ENCODE measurements around the gene PMVK. TPM values are rescaled to one million over a fixed set of nuclear protein-coding genes. Genes with fewer than 3 reads are reported as not detected.

Gene PMVK
- total RNA-seq (2022; extraction: Qiagen RNA extraction; ENCODE audit: low read depth), result 35.1 to 45.6 TPM (median 42.4 TPM) in 5 replicates

DNA sequence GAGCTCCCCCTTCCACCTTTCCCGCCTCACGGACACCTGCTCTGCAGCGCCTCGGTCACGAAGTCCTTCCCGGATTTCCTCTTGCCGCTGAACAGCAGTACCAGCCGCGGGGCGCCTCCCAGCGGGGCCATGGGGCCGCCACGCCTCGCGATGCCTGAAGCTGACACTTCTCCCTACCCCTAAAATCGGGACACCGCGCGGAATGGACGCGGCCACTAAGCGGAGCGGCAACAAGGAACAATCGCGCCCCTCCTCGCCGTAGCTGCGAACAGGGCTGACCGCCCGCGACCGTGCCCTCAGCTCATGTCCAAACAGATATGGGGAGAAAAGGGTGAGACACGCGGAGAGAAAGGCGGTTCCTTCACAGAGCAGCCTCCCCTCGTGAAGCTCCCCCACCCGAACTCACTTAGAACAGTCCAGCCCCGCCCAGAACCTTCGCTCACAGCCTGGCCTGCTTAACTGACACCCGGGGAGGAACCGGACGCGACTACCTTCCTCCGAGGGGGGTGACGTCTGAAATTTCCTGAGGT, at the start of gene PMVK:
TSS of gene PMVK (minus strand) at position 165 of the 530 bp plus-strand sequence. CDS start at position 131, 34 bp downstream.

DNA sequence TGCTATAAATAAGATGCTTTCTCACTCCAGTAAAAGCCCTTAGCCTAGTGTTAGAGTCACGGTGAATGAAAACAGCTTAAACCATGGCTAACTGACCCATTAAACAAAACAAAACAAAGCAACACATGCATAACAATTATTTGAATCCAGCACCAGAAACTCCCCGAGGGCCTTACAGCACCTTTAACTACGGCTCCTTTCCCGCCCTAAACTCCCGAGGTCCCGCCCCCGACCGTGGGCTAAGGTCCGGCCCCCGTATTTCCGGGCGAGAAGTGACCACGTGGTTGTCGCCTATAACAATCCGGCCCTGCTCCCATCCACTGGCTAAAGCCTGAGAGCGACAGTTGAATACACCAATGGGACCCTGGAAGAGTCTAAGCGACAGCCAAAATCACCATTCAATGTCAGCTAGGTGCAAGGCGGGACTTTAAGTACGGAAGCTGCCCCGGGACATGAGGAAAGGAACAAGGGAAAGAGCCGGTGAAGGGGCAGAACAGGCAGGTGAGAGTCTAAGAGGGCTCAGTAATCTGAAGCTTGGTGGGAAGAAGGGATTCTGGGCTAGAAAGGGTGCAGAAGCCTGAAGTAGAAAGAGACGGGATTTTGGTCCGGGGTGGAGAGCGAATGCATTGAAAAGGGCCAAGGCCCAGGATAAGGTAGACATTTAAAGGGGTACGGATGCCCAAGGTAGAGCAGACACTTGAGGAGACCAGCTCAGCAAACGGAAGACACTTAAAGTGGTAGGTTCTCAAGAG, 46.6 kb upstream of the PMVK start, which contains the start of gene FLAD1:
TSS of gene FLAD1 (plus strand) at position 448 of the 752 bp plus-strand sequence. CDS start 351 bp downstream, outside the sequence.

DNA sequence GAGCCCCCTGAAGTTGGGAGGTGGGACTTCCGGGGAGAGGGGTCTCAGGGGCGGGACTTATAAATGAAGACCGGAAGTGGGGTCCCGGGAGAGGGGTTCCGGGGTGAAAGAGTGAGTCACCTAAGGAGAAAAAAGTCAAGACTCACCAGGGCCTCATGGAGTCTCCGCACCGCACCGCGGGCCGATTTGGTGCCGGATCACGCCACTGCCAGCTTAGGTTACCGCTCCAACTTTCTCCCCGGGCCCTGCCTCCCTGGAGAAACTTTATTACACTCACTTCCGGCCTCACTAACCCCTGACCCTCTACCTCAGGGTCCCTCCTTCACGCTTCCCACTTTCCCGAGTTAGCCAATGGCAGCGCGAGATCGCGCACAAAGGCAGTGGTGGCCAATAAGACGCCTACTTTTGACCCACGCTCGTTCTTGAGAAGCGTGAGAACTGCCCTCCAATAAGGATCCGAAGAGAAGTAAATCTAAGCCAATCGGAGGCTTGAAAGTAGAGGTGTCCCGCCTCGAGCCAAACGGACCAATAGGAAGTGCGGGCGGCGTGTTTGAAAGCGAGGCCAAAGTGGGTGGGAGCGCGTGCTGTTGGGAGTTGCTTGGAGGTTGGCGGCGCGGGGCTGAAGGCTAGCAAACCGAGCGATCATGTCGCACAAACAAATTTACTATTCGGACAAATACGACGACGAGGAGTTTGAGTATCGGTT, 37.7 kb upstream of the PMVK start, which contains the start of gene CKS1B:
TSS of gene CKS1B (plus strand) at position 580 of the 706 bp plus-strand sequence. CDS start at position 645, 65 bp downstream.

DNA sequence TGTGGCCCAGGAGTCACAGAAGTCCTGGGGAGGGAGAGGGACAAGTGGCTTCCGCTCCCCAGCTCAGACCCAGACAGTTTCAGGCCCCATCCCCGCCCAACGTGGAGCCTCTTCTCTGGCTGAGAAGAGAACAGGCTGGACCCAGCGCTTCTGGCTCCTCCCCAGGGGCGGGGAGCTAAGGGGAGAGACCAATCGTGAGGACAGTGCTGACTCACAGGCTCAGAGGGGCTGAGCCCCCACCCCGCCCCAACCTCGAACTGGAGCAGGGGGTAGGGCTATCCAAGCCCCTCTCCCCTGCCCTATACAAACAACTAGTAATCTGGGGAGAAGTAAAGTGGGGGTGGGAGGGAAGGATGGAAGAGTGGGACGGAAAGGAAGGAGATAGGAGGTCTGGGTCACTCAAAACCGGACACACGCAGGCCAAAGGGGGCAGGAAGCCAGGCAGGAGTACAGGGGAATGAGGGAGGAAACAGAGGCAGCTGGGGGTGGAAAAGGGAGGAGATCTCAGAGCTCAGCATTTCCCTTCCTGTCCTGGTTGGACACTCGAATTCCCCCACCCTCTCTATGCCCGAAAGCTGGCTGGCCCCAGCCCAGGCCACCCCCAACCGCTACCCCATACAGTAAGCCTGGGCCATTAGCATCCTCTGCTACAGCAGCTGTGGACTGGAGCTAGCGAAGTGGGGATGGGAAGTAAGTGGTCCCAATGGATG, 34.3 kb upstream of the PMVK start, which contains the start of gene SHC1:
TSS of gene SHC1 (minus strand) at position 117 of the 710 bp plus-strand sequence. CDS start 221 bp downstream, outside the sequence.

DNA sequence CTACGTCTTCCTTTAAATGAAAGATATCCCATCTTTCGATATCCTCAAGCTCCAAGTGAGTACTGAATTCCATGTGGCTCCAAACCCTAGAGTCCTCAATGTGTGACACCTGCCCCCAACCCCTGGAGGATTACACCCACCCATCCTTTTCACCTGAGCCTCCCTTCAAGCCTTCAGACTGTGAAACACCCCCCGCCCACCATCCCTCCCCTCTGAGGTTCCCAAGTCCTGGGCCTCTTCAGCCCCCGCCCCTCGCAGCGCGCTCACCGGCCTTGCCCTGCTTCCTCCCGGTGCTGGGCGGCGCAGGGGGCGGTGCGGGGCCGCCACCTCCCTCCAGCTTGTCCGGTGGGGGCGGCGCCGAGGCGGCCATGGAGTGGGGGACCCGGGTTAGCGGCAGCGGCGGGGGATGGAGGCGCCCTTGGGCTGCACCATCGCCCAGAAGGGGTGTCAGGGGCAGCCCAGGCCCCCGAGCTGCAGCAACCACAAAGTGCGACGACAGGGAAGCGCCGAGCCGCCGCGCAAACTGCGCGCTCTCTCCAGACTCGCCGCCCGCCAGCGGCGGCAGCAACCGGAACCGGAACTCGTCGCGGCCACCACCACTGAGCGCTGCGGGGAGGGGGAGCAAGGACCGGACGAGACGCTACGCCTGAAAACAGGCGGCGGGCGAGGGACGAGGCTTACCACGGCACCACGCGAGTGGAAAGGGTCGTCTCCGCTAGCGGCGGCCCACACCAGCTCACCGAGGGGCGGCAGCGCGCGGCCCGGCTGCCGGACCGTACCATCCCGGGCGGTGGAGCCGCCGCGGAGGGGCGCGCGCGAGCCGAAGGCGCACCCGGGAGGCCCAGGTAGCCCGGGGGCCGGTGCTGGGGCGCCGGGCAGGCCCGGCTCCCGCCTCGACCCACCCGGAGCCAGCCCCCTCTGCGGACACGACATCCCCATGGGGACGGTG, 25.0 kb upstream of the PMVK start, which contains the start of gene PYGO2:
TSS of gene PYGO2 (minus strand) at position 576 of the 949 bp plus-strand sequence. CDS start at position 370, 206 bp downstream.

DNA sequence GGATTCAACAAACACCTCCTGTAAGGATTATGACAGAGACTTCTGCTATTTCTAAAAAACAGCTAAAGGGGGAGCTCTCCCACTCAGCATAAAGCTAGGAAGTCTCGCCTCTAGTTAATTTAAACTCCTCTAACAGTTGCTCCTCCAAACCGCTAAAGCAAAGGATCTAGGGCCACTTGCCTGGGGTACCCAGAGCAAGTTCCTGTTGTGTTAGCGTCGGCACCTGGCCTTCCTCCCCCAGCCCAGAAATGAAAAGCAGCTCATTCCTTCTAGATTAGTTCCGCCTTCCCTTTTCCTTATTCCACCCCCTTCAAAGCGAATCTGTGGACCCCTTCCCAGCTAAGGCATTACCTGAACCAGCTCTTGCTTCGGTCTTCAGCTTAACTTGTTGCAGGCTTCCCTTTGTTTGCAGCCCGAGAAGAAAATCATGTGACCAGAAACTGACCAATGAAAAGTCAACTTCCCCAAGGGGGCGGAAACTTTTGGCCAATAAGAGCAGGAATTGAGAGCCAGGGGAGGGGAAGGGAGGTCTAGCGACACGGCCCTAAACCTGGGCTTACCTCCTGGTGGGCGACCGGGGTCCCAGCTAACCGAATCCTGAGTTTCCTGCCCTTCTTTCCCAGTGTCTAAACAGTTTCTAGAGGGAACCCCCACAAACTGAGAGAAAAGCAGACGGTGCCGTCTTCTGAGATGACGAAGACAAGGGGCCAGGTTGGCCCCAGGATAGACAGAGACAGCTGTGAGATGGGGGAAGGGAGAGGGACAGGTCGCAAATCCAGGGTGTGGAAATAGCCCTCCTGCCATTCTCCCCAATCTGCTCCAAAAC, 19.4 kb upstream of the PMVK start, which contains the start of gene PBXIP1:
TSS of gene PBXIP1 (minus strand) at position 382 of the 826 bp plus-strand sequence. CDS start 2,378 bp downstream, outside the sequence.

Other genes starting within 250 kb of the PMVK start
- 0.01 to 0.09 TPM (median 0.07 TPM) in 4 of 5 replicates, not detected in the other for gene KCNN3, start 66.4 kb downstream of the PMVK start, total RNA-seq (2022; extraction: Qiagen RNA extraction; ENCODE audit: low read depth)
- gene PBXIP1, start 19.4 kb upstream of the PMVK start, total RNA-seq (2022; extraction: Qiagen RNA extraction; ENCODE audit: low read depth), result 9.6 to 16.8 TPM (median 14.3 TPM) in 5 replicates
- gene PYGO2, start 25.1 kb upstream of the PMVK start, total RNA-seq (2022; extraction: Qiagen RNA extraction; ENCODE audit: low read depth), result 17.3 to 25.2 TPM (median 22.8 TPM) in 5 replicates
- 127 to 198 TPM (median 190 TPM) in 5 replicates for gene SHC1, start 34.0 kb upstream of the PMVK start, total RNA-seq (2022; extraction: Qiagen RNA extraction; ENCODE audit: low read depth)
- 315 to 374 TPM (median 341 TPM) in 5 replicates for gene CKS1B, start 38.0 kb upstream of the PMVK start, total RNA-seq (2022; extraction: Qiagen RNA extraction; ENCODE audit: low read depth)
- gene FLAD1, start 46.6 kb upstream of the PMVK start, total RNA-seq (2022; extraction: Qiagen RNA extraction; ENCODE audit: low read depth), result 32.7 to 48.4 TPM (median 44.8 TPM) in 5 replicates
- not detected in 5 replicates for gene LENEP, start 56.9 kb upstream of the PMVK start, total RNA-seq (2022; extraction: Qiagen RNA extraction; ENCODE audit: low read depth)
- 23.6 to 45.7 TPM (median 42.3 TPM) in 5 replicates for gene ZBTB7B, start 66.1 kb upstream of the PMVK start, total RNA-seq (2022; extraction: Qiagen RNA extraction; ENCODE audit: low read depth)
- 0.47 to 0.72 TPM (median 0.64 TPM) in 4 of 5 replicates, not detected in the other for gene DCST2, start 97.1 kb upstream of the PMVK start, total RNA-seq (2022; extraction: Qiagen RNA extraction; ENCODE audit: low read depth)
- not detected in 5 replicates for gene DCST1, start 97.1 kb upstream of the PMVK start, total RNA-seq (2022; extraction: Qiagen RNA extraction; ENCODE audit: low read depth)
- gene ADAM15, start 114.6 kb upstream of the PMVK start, total RNA-seq (2022; extraction: Qiagen RNA extraction; ENCODE audit: low read depth), result 43.4 to 105 TPM (median 89.4 TPM) in 5 replicates
- gene EFNA4, start 127.0 kb upstream of the PMVK start, total RNA-seq (2022; extraction: Qiagen RNA extraction; ENCODE audit: low read depth), result 7.5 to 11.6 TPM (median 10.4 TPM) in 5 replicates
- 5.0 to 6.2 TPM (median 5.8 TPM) in 5 replicates for gene EFNA3, start 142.1 kb upstream of the PMVK start, total RNA-seq (2022; extraction: Qiagen RNA extraction; ENCODE audit: low read depth)
- 25.9 to 37.5 TPM (median 31.4 TPM) in 5 replicates for gene EFNA1, start 191.2 kb upstream of the PMVK start, total RNA-seq (2022; extraction: Qiagen RNA extraction; ENCODE audit: low read depth)
- 30.3 to 36.9 TPM (median 34.9 TPM) in 5 replicates for gene SLC50A1, start 199.1 kb upstream of the PMVK start, total RNA-seq (2022; extraction: Qiagen RNA extraction; ENCODE audit: low read depth)
- 48.3 to 103 TPM (median 102 TPM) in 5 replicates for gene DPM3, start 203.8 kb upstream of the PMVK start, total RNA-seq (2022; extraction: Qiagen RNA extraction; ENCODE audit: low read depth)
- 165 to 271 TPM (median 248 TPM) in 5 replicates for gene KRTCAP2, start 236.6 kb upstream of the PMVK start, total RNA-seq (2022; extraction: Qiagen RNA extraction; ENCODE audit: low read depth)
- 1.0 to 3.1 TPM (median 1.8 TPM) in 5 replicates for gene TRIM46, start 237.1 kb upstream of the PMVK start, total RNA-seq (2022; extraction: Qiagen RNA extraction; ENCODE audit: low read depth)